Measurements from ENCODE around the gene BLM.

Gene BLM

DNA sequence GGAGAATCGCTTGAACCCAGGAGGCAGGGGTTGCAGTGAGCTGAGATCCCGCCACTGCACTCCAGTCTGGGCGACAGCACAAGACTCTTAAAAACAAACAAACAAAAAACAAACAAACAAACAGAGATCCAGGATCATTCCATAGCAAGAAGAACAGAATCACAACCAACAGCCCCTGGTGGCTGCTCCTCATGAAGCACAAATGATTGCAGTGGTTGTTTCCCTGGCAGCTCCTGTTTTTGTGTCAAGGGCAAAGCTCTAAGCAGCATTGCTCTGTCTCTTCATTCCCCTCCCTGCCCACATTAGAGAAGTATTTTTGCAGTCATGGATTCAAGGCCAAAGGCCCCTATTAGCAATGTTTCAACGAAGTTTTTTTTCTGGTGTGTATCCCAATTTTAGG, 25.8 kb upstream of the BLM start:
- DNase-seq (ENCODE audit: low read depth in 2 of 2): no peak

DNA sequence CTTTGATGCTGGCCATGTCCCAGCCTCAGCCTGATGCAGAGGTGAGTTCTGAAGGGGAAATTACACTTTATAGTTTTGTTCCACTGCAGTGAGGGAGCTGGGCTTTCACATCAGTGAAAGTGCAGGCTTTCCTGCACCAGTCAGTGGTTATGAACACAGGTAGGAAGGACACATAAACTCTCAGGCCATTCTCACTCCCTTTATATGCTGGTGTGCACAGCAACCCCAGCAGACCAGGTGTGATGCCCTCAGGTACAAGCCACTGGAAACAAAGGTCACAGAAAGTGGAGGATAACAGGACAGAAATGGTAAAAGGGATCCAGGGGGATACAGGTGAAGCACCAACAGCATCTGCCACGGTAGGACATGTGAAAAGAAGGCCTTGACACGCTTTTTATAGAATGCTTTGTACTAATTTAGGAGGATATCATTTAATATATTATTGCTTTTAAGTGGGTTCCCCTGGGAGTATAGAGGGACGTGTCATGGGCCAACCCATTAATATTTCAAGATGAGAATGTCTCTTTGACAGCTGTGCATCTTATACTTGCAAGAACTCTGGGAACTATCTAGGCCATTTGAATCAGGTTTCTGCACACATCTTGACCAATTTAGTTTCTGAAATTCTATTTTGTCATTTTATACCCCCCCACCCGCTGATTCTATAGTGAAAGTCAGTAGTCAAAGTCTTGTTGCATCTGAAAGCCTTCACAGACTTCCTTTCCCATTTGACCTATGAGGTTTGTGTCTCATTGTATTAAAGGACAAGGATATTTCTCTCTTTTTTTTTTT, 25.0 kb upstream of the BLM start:
- DNase-seq (ENCODE audit: low read depth in 2 of 2): no peak

DNA sequence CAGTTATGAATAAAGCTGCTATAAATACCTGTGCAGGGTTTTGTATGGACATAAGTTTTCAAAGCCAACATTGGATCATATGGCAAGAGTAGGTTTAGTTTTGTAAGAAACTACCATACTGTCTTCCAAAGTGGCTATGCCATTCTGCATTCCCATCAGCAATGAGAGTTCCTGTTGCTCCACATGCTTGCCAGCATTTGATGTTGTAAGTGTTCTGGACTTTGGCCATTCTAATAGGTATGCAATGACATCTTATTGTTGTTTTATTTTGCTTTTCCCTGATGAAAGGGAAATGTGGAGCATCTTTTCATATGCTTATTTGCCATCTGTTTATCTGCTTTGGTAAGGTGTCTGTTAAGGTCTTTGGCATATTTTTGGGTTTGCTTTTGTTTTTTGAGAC, 22.2 kb upstream of the BLM start:
- DNase-seq (ENCODE audit: low read depth in 2 of 2): no peak

DNA sequence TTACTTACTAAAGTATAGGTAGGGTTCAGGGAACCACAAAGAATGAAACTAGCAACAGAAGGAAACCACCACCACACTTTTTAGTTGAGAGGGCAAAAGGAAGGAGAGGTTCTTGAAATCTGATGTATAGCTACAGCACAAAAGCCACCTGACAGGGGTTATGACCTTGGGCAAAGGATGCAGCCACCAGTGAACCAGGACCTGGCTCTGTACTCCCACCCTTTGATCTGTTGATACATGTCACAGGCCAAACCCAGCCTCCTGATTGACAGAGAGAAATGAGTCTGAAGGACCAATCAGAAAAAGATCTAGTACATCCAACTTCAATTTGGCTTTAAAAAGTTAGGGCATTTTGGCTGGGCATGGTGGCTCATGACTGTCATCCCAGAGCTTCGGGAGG, 20.0 kb upstream of the BLM start:
- no peak for DNase-seq (ENCODE audit: low read depth in 2 of 2)

DNA sequence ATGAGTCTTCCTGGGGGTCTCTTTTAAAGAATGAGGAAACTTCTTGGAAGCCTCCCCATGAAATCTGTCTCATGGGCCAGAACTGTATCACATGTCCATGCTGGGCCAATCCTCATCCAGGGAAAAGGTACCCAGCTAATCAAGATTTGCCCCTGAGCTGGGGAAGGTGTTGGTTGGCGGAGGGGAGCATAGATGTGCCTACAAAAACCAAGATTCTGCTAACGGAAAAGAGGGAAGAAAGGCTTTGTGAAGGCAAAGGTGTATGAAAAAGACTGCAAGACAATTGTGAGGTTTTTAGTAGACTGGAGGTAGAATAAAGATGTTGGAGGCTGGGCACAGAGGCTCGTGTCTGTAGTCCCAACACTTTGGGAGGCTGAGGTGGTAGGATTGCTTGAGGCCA, 18.5 kb upstream of the BLM start:
- no peak for DNase-seq (ENCODE audit: low read depth in 2 of 2)

DNA sequence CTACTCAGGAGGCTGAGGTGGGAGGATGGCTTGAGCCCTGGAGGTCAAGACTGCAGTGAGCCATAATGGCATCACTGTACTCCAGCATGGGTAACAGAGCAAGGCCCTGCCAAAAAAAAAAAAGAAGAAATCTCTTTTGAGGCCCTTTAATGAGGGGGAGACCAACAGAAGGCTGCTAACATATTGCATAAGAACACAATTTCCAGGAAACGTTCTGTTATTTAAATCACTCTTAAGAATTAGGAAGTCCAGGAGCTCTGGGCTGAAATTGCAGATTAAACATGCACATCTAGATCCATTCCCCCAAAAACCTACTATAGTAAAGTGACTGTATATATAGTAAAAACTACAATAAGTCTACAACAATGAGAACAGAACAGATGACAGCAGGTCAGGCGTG, 16.1 kb upstream of the BLM start:
- no peak for DNase-seq (ENCODE audit: low read depth in 2 of 2)

DNA sequence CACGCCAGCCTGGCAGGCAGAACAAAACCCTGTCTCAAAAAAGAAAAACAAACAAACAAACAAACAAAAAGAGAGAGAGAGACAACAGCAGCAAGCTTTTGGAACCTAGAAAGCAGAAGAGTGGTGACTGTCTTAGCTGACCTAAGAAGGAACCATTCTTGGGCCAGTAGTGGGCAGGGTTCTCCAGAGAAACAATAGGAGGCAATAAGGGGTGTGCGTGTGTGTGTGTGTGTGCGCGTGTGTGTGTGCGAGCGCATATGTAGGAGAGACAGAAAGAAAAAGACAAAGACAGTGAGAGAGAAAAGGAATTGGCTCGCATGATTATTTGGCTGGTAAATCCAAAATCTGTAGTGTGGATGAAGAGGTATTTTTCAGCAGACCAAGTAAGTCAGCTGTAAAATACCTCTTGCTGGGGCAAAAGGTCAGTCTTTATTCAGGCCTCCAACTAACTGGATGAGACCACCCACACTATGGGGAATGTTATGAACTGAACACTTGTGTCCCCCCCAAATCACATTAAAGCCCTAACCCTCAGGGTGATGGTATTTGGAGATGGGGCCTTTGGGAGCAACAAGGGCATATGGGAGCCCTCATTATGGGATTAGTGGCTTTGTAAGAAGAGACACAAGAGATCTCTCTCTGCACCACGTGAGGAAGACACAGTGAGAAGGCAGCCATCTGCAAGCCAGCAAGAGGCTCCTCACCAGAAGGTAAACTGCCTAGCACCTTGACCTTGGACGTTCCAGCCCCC, 15.1 kb upstream of the BLM start:
- no peak for DNase-seq (ENCODE audit: low read depth in 2 of 2)

DNA sequence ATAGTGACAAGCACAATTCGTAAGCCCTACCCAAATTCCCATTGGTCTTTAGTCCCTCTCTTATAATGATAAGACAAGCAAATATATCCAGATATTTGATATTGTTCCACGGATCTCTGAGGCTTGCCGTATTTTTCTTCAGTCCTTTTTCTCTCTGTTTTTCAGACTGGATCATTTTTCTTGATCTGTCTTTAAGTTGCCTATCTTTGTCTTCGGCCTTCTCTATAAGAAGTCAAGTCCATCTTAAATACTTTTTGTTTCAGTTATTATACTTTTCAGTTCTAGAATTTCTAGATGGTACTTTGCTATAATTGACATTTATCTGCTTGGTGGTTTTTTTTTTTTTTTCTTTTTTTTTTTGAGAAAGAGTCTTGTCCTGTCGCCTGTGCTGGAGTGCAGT, 13.7 kb upstream of the BLM start:
- DNase-seq (ENCODE audit: low read depth in 2 of 2): no peak

DNA sequence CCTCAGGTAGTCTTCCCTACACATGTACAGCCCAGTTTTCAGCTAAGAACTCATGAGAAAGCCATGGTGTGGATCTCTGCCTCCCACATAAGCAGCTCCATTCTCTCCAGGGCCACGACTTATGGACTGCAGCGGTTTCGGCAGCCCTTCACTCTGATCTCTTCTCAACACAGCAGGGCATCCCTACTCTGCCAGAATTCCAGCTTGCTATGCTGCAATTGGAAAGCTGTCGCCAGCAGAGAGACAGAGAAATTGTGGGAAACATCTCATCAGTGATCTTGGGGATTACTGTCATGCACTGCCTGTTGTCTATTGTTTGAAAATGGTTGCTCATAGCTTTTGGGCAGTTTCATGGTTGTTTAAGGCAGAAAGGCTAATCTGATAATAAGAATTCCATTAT, 11.9 kb upstream of the BLM start:
- no peak for DNase-seq (ENCODE audit: low read depth in 2 of 2)

DNA sequence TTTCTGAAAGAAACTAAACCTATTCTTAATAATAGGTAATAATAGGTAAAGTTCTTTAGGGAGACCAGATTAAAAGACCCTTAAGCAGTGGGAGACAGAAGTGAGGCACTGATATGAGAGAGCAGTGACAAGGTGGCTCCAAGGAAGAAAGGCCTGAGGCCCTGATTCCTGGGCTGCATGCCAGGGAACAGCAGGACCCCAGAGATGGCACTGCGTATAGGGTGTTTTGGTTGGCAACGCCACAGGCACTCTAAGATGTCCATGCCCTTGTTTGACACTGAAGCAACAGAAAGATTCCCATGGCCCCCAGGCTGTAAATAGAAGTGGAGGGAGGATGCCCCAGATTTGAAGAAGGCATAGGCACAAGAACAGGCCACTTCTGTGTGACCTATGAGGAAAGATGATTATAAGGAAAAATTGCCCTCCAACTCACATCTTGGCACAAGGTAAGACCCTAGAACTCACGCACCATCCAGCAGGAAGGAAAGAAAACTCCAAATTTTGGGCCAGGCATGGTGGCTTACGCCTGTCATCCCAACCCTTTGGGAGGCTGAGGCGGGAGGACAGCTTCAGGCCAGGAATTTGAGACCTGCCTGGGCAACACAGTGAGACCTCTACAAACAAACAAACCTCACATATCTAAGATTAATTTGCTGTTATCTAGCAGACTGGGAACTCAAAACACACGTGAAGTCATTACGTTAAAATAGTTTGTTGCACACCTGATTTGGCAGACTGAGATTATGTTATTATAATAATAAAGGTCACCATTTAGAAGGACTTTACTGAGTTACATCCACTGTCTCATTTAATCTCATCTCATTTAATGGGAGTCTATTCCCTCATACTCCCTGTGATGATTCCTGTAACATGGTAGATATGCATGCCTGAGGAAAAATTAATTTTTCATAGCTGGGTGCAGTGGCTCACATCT, 10.5 kb upstream of the BLM start:
- no peak for DNase-seq (ENCODE audit: low read depth in 2 of 2)

DNA sequence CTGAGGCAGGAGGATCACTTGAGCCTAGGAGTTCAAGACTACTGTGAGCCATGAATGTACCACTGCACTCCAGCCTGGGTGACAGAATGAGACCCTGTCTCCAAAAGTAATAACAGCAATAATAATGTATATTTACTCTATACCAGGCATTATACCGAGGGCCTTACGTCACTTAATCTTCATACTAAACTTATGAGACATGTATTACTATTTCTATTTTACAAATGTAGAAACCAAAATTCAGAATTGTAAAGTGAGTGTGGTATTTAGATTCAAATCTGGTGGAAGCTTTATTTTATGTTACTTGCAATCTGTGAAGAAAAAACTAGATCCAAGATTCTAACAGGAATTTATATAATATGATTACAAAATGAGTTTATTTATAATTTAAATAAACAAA, 9.7 kb upstream of the BLM start:
- DNase-seq (ENCODE audit: low read depth in 2 of 2): no peak

DNA sequence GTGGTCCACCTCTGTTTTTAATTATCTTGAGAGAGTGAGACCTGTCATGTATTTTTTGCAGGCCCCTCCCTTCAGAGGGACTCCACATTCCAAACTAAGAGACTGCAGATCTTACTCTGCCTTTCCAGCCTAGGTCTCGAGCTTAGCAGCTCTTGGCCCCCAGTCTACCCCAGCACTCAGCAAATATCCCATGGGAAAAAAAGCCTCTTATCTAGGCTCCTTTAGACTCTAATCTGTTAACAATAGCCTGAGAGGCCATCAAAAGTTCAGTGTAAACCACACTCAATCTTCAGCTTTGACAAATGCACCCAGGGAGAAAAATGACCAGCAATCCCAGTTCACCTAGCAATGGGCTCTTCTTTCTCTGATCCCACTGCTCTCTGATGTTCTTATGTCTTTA, 8.6 kb upstream of the BLM start:
- no peak for DNase-seq (ENCODE audit: low read depth in 2 of 2)

DNA sequence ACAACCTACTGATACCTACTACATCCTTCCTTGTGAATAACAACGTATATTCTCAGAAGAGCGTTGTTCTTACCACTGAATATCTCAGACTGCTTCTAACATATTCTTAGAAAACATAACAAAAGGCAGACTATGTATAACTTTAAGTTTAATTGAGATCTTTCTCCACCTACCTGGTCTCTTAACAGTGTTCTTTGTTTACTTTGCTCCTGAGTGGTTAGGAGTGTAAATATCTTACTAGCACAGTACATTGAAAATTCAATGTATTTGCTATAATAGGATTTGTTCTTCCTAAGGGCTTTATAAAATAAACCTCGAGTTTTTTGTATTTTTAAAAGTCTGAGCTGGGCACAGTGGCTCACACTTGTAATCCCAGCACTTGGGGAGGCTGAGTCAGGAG, 7.9 kb upstream of the BLM start:
- DNase-seq (ENCODE audit: low read depth in 2 of 2): no peak

DNA sequence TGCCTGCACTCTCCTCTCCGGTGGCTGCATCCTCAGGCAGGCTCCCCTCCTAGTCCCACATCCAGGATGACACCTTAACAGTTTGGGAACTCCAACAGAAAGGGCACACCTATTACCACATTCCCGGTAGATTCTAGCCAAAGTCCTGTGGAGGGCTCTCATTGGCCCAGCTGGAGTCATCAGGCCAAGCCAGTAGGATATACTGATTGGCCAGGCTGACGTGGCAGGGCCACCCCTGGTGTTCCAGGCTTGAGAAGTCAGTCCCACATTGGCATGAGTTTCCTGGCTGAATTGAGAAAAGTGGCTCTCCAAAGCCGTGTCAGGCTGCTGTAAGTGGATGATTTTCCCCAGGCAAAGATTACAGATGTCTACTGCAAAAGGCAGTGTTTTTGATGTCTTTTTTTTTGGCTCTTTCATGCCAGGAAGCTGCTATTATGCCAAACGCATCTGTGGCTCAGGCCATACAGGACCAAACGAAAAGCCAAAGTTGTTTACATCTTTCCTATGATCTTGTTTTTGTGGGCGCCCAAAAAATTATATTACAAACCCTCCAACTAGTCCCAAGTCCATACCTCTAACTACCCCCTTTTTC, 6.6 kb upstream of the BLM start:
- DNase-seq (ENCODE audit: low read depth in 2 of 2): no peak

DNA sequence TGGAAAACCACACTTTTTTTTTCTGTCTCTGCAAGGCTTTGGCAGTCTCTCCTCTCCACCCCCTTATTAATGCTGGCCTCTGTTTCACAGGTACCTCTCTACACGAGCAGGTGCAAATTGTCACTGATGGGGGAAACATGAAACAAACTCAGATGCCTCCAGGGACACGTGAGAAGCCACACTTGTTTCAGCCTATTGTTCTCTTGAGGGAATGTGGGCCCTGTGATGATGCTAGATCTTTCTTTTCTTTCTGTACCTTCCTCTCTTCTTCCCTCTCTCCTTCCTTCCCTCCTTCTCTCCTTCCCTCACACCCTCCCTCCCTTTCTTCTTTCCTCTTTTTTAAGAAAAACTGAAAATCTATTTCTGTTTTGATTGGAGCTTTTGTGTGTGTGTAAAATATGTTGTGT, 5.7 kb upstream of the BLM start:
- DNase-seq (ENCODE audit: low read depth in 2 of 2): no peak

DNA sequence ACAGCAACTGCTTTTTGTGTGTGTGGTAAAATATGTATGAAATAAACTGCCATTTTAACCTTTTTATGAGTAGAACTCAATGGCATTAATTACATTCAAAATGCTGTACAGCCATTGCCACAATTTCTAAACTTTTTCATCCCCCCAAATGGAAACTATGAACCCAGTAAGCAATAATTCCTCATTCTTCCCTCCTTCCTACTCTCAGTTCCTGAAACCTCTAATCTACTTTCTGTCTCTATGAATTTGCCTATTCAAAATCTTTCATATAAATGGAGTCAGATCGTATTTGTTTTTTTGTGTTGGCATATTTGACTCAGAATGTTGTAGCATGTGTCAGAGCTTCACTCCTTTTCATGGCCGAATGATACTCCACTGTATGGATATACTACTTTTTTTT, 5.3 kb upstream of the BLM start:
- no peak for DNase-seq (ENCODE audit: low read depth in 2 of 2)

DNA sequence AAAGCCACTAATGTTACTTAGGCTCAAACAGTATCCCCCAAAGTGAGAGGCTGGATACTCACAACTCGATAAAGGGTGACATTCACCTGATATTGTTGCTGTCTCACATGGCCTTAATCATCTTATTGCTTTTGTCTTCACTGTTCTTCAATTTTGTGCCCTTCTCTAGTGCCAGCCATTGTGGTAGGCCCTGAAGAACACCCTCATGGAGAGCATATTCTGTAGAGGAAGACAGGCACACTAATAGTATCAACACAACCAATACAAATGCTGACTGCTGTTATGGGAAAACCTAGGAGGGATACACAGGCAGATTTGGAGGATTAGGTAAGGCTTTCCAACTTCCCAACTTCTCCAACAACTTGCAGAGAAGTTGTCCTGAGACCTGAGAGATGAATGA, 4.1 kb upstream of the BLM start:
- DNase-seq (ENCODE audit: low read depth in 2 of 2): no peak

DNA sequence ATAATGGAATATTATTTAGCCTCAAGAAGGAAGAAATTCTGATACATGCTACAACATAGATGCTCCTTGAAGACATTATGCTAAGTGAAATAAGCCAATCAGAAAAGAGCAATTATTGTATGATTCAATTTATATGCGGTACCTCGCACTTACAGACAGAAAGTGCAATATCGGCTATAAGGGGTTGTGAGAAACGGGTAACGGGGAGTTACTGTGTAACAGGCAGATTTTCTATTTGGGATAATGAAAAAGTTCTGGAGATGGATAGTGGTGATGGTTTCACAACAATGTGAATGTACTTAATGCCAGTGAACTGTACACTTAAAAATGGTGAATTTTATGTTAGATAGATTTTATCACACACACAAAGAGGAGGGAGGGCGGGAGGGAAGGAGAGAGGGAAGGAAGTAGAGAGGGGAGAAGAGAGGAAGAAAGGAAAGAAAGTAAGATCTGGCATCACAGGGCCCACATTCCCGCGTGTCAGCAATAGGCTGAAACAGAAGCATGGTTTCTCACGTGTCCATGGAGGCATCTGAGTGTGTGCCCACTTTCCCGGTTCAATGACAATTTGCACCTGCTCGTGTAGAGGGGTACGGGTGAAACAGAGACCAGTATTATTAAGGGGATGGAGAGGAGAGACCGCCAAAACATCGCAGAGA, 700 bp upstream of the BLM start:
- DNase-seq (ENCODE audit: low read depth in 2 of 2): no peak

DNA sequence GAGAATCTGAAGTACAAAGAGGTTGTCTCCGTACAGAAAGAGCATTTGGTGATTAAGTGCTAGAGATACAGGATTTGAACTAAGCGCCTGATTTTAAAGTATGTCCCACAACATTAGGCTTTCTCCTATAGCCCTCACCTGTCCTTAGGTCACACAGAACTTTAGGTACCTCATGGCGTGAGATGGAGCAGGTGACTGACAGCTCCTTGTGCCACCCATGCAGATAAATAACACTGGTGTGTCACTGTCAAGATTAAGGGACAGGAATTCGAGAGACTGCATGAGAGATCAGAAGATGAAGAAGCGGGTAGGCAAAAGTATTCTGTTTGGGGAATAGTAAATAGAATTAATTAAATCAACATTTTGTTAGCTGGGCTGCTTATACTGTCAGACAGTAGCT, 1.1 kb downstream of the BLM start:
- no peak for DNase-seq (ENCODE audit: low read depth in 2 of 2)

DNA sequence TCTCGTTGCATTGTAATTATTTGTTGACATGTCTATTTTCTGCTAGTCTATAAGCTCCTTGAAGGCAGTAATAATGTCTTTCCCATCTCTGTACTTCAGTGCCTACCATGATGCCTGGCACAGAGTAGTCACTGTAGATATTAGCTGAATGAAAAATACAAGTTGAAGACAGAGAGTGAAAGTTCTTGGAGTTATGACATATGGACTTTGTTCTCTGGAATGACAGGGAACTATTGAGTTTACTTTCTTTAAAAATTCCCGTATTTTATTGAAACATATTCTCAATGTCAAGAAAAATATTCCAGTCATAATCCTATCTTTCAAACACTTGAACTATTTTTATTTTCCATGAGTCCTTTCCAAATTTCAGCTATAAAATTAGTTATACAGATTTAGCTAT, 3.0 kb downstream of the BLM start:
- DNase-seq (ENCODE audit: low read depth in 2 of 2): no peak

DNA sequence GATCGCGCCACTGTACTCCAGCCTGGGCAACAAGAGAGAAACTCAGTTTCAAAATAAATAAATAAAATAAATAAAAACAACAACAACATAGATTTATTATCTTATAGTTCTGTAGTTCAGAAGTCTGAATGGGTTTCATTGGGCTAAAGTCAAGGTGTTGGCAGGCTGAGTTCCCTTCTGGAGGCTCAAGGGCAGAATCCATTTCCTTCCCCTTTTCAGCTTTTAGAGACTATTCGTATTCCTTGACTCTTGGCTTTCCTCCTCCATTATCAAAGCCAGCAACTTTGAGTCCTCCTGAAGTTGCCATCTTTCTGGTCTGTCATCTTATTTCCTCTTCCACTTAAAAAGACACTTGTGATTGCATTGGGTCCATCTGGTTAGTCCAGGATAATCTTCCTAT, 12.1 kb downstream of the BLM start:
- no peak for DNase-seq (ENCODE audit: low read depth in 2 of 2)

DNA sequence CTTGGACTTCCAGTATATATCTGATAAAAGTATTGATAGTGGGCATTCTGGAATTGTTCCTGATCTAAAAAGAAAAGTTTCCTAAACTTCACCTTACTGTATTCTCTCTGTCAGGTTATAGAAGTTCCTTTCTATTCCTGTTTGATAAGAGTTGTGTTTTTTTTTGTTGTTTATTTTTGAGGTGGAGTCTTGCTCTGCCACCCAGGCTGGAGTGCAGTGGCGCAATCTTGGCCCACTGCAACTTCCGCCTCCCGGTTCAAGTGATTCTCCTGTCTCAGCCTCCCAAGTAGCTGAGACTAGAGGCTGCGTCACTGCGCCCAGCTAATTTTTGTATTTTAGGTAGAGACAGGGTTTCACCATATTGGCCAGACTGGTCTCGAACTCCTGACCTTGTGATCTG, 13.1 kb downstream of the BLM start:
- DNase-seq (ENCODE audit: low read depth in 2 of 2): no peak

Data from stimulated activated CD4-positive, alpha-beta T cell treated with anti-CD3 and anti-CD28 coated beads, Interleukin-1b, Interleukin-23, amount 100 ng/mL, for 1 hour (primary cell).